ENCODE measurements around the gene CTTNBP2NL. TPM values are rescaled to one million over a fixed set of nuclear protein-coding genes. Genes with fewer than 3 reads are reported as not detected.
"Not testable (repeated sequence)": the region's sequence is repeated elsewhere in the genome, so short reads cannot be mapped to it uniquely, and the experiment has no call there.

Gene CTTNBP2NL
- total RNA-seq, 1 donor from 2014 or later = 47.9 TPM

- no peaks in the 10 kb centered on the region for H3K9me3 Mint-ChIP-seq
- no peak for DNase-seq (ENCODE audit: extremely low spot score, unreplicated experiment)
- H3K4me1 Mint-ChIP-seq (ENCODE audit: unreplicated experiment) = no peaks in the 10 kb centered on the region
- no peaks in the 10 kb centered on the region for H3K27me3 Mint-ChIP-seq
- no peaks in the 10 kb centered on the region for H3K36me3 Mint-ChIP-seq
- no peak overlapping the region for H3K27ac Mint-ChIP-seq
- no peak for TF ChIP-seq CTCF (conservative IDR thresholded peaks at IDR 0.05)
- H3K4me3 Mint-ChIP-seq = no peak overlapping the region
These were observed 75.0 kb downstream of the CTTNBP2NL start for GRCh38 chr1:112470966-112471365.

GRCh38 chr1:112472142-112472541, 76.1 kb downstream of the CTTNBP2NL start:
- no peak for DNase-seq (ENCODE audit: extremely low spot score, unreplicated experiment)
- TF ChIP-seq CTCF (conservative IDR thresholded peaks at IDR 0.05) = no peak
- no peaks in the 10 kb centered on the region for H3K36me3 Mint-ChIP-seq
- no peaks in the 10 kb centered on the region for H3K9me3 Mint-ChIP-seq
- no peak overlapping the region for H3K27ac Mint-ChIP-seq
- H3K4me1 Mint-ChIP-seq (ENCODE audit: unreplicated experiment) = no peaks in the 10 kb centered on the region
- no peak overlapping the region for H3K4me3 Mint-ChIP-seq
- H3K27me3 Mint-ChIP-seq = no peaks in the 10 kb centered on the region

DNA sequence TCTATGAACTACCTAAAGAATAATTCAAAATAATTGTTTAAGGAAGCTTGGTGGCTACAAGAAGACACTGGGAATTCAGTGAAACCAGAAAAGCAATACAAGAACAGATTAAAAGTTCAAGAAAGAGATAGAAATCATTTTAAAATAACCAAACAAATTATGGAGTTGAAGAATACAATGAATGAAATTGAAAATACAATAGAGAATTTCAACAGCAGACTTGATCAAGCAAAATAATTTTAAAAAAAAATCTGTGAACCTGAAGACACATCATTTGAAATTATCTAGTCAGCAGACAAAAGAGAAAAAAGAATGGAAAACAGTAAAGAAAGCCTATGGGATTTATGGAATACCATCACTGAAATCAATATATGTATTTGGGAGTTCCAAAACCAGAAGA, 81.5 kb downstream of the CTTNBP2NL start:
- Mint-ChIP-seq H3K36me3 (no peaks in the 10 kb centered on the region), H3K27ac (no peak overlapping the region), H3K9me3 (no peaks in the 10 kb centered on the region), H3K4me1 (ENCODE audit: unreplicated experiment) (no peaks in the 10 kb centered on the region), H3K27me3 (peaks cover 3% of the 10 kb centered on the region), H3K4me3 (no peak overlapping the region)
- no peak for TF ChIP-seq CTCF (conservative IDR thresholded peaks at IDR 0.05)
- no peak for DNase-seq (ENCODE audit: extremely low spot score, unreplicated experiment)

GRCh38 chr1:112478314-112478713, 82.3 kb downstream of the CTTNBP2NL start:
- Mint-ChIP-seq H3K36me3 (no peaks in the 10 kb centered on the region), H3K27me3 (peaks cover 3% of the 10 kb centered on the region), H3K4me1 (ENCODE audit: unreplicated experiment) (no peaks in the 10 kb centered on the region), H3K27ac (no peak overlapping the region), H3K9me3 (no peaks in the 10 kb centered on the region), H3K4me3 (no peak overlapping the region)
- no peak for TF ChIP-seq CTCF (conservative IDR thresholded peaks at IDR 0.05)
- no peak for DNase-seq (ENCODE audit: extremely low spot score, unreplicated experiment)

DNA sequence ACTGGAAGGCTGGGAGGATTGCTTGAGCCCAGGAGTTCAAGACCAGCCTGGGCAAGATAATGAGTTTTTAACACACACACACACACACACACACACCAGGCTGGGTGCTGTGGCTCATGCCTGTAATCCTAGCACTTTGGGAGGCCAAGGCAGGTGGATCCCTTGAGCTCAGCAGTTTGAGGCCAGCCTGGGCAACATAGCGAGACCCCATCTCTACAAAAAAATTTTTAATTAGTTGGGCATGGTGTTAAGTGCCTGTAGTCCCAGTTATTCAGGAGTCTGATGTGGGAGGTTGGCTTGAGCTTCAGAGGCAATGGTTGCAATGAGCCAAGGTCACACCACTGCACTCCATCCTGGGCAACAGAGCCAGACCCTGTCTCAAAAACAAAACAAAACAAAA, 90.0 kb downstream of the CTTNBP2NL start:
- H3K27me3 Mint-ChIP-seq; H3K27ac Mint-ChIP-seq; H3K4me1 Mint-ChIP-seq (ENCODE audit: unreplicated experiment); H3K9me3 Mint-ChIP-seq; H3K36me3 Mint-ChIP-seq; H3K4me3 Mint-ChIP-seq: not testable (repeated sequence)
- DNase-seq (ENCODE audit: extremely low spot score, unreplicated experiment) = peak; percentile 37

DNA sequence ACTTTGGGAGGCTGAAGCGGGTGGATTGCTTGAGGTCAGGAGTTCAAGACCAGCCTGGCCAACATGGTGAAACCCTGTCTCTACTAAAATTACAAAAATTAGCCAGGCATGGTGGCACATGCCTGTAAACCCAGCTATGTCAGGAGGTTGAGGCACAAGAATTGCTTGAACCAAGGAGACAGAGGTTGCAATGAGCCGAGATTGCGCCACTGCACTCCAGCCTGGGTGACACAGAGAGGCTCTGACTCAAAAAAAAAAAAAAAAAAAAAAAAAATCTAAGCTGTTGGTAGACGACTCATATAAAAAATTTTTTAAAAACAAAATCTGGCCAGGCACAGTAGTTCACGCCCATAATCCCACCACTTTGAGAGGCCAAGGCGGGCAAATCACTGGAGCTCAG, 91.7 kb downstream of the CTTNBP2NL start:
- H3K36me3 Mint-ChIP-seq; H3K27me3 Mint-ChIP-seq; H3K4me1 Mint-ChIP-seq (ENCODE audit: unreplicated experiment); H3K4me3 Mint-ChIP-seq; DNase-seq (ENCODE audit: extremely low spot score, unreplicated experiment); H3K9me3 Mint-ChIP-seq; H3K27ac Mint-ChIP-seq: not testable (repeated sequence)

- no peak overlapping the region for H3K4me3 Mint-ChIP-seq
- H3K27me3 Mint-ChIP-seq = peaks cover 4% of the 10 kb centered on the region
- H3K36me3 Mint-ChIP-seq = no peaks in the 10 kb centered on the region
- no peak for TF ChIP-seq CTCF (conservative IDR thresholded peaks at IDR 0.05)
- DNase-seq (ENCODE audit: extremely low spot score, unreplicated experiment) = no peak
- no peak overlapping the region for H3K27ac Mint-ChIP-seq
- no peaks in the 10 kb centered on the region for H3K9me3 Mint-ChIP-seq
- H3K4me1 Mint-ChIP-seq (ENCODE audit: unreplicated experiment) = no peaks in the 10 kb centered on the region
These were observed 92.1 kb downstream of the CTTNBP2NL start for GRCh38 chr1:112488141-112488540.

All from type B pancreatic cell (in vitro differentiated cells).